ENCODE measurements around the gene RTTN. TPM values are rescaled to one million over a fixed set of nuclear protein-coding genes. Genes with fewer than 3 reads are reported as not detected.

The RTTN gene
- total and polyA plus RNA-seq, 2 experiments from 2014 or later: 7.2 to 31.0 TPM

DNA sequence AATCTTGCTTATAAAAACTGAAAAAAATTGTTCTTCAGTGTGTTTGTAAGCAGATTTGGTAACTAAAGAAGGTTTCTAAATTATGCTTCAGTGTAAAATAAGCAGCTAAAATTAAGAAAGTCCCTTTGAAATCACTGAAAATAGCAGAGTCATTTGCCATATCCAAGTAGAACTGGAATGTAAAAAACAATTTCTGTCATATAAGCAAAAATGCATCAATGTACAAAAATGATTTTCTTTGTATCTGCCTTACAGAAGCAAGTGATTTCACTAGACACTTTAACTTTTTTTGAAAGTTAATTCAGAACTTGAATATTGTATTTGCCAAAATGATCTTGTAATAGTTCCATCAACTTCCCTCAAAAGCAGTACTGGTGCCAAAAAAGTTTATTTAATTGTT is 136.1 kb downstream of the RTTN start:
- TF ChIP-seq CREB1 (CRISPR knock-in tag; IDR thresholded peaks at IDR 0.05; ENCODE audit: low read depth) (no peak), POLR2AphosphoS5 (IDR thresholded peaks at IDR 0.05; ENCODE audit: low read depth) (no peak), EZH2 (IDR thresholded peaks at IDR 0.05; ENCODE audit: low read depth, unreplicated experiment) (no peak), JUNB (IDR thresholded peaks at IDR 0.05; ENCODE audit: unreplicated experiment) (no peak), STAT1 (IDR thresholded peaks at IDR 0.05; ENCODE audit: unreplicated experiment) (no peak), ZNF331 (CRISPR knock-in tag; IDR thresholded peaks at IDR 0.05; ENCODE audit: low read depth) (no peak), EZH2phosphoT487 (IDR thresholded peaks at IDR 0.05; ENCODE audit: unreplicated experiment) (no peak)
- TF ChIP-seq, protein P1, sequence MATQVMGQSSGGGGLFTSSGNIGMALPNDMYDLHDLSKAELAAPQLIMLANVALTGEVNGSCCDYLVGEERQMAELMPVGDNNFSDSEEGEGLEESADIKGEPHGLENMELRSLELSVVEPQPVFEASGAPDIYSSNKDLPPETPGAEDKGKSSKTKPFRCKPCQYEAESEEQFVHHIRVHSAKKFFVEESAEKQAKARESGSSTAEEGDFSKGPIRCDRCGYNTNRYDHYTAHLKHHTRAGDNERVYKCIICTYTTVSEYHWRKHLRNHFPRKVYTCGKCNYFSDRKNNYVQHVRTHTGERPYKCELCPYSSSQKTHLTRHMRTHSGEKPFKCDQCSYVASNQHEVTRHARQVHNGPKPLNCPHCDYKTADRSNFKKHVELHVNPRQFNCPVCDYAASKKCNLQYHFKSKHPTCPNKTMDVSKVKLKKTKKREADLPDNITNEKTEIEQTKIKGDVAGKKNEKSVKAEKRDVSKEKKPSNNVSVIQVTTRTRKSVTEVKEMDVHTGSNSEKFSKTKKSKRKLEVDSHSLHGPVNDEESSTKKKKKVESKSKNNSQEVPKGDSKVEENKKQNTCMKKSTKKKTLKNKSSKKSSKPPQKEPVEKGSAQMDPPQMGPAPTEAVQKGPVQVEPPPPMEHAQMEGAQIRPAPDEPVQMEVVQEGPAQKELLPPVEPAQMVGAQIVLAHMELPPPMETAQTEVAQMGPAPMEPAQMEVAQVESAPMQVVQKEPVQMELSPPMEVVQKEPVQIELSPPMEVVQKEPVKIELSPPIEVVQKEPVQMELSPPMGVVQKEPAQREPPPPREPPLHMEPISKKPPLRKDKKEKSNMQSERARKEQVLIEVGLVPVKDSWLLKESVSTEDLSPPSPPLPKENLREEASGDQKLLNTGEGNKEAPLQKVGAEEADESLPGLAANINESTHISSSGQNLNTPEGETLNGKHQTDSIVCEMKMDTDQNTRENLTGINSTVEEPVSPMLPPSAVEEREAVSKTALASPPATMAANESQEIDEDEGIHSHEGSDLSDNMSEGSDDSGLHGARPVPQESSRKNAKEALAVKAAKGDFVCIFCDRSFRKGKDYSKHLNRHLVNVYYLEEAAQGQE (IDR thresholded peaks at IDR 0.05; ENCODE audit: unreplicated experiment): no peak
- Mint-ChIP-seq H3K4me3 (no peak overlapping the region), H3K36me3 (ENCODE audit: low read depth) (no peaks in the 10 kb centered on the region), H3K27me3 (ENCODE audit: insufficient read depth, low read depth, poor library complexity) (no peaks in the 10 kb centered on the region), H3K9me3 (no peaks in the 10 kb centered on the region; the same call in 2 of the 3 replicates), H3K4me1 (0 out of 3 replicates have a peak, but pooled peaks cover 3% of the 10 kb centered on the region), H3K27ac (no peak overlapping the region)
- no peaks in the 10 kb centered on the region for H4K20me1 ChIP-seq (replicated peaks; ENCODE audit: insufficient read depth)
- no peaks in the 10 kb centered on the region for H3K36me3 ChIP-seq (ENCODE audit: insufficient read depth)
- H3K4me3 ChIP-seq: no peak overlapping the region
- H3K4me1 ChIP-seq (ENCODE audit: insufficient read depth): no peaks in the 10 kb centered on the region; the same call in 1 of the 2 replicates
- no peaks in the 10 kb centered on the region for H3F3A ChIP-seq (replicated peaks; ENCODE audit: low read depth)
- H3K9me2 ChIP-seq (ENCODE audit: insufficient read depth): no peaks in the 10 kb centered on the region
- no peak overlapping the region for H3K4me2 ChIP-seq
- H3K27me3 ChIP-seq (ENCODE audit: insufficient read depth): no peaks in the 10 kb centered on the region
- DNase-seq (ENCODE audit: low spot score) (no peak), ATAC-seq (no peak)
- no peaks in the 10 kb centered on the region for H3K79me2 ChIP-seq (replicated peaks; ENCODE audit: insufficient read depth)
- H2AFZ ChIP-seq: no peak overlapping the region
- H3K27ac ChIP-seq (ENCODE audit: low read depth): no peak overlapping the region

DNA sequence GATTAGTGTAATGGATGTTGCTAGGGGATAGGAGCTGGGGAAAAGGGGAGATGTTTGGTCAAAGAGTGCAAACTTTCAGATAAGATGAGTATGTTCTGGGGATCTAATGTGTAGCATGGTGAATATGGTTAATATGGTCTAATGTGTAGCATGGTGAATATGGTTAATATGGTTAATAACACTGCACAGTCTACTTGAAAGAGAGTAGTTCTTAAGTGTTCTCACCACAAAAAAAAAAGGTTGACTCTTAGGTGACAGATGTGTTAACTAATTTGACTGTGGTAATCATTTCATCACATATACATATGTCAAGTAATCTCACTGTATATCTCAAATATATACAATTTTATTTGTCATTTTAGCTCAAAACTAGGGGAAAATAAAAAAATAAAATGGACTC is 136.5 kb downstream of the RTTN start:
- Histone ChIP-seq H3F3A (replicated peaks; ENCODE audit: low read depth) (no peaks in the 10 kb centered on the region), H4K20me1 (replicated peaks; ENCODE audit: insufficient read depth) (no peaks in the 10 kb centered on the region), H3K9me2 (ENCODE audit: insufficient read depth) (no peaks in the 10 kb centered on the region), H3K27me3 (ENCODE audit: insufficient read depth) (no peaks in the 10 kb centered on the region), H2AFZ (no peak overlapping the region), H3K4me1 (ENCODE audit: insufficient read depth) (no peaks in the 10 kb centered on the region; the same call in 1 of the 2 replicates), H3K27ac (ENCODE audit: low read depth) (no peak overlapping the region), H3K4me2 (no peak overlapping the region), H3K79me2 (replicated peaks; ENCODE audit: insufficient read depth) (no peaks in the 10 kb centered on the region), H3K36me3 (ENCODE audit: insufficient read depth) (no peaks in the 10 kb centered on the region), H3K4me3 (no peak overlapping the region)
- no peak for ATAC-seq
- Mint-ChIP-seq H3K4me3 (no peak overlapping the region), H3K27me3 (ENCODE audit: insufficient read depth, low read depth, poor library complexity) (no peaks in the 10 kb centered on the region), H3K4me1 (0 out of 3 replicates have a peak, but pooled peaks cover 3% of the 10 kb centered on the region), H3K36me3 (ENCODE audit: low read depth) (no peaks in the 10 kb centered on the region), H3K27ac (no peak overlapping the region), H3K9me3 (no peaks in the 10 kb centered on the region; the same call in 2 of the 3 replicates)
- no peak for DNase-seq (ENCODE audit: low spot score)
- no peak for TF ChIP-seq POLR2AphosphoS5 (IDR thresholded peaks at IDR 0.05; ENCODE audit: low read depth)
- TF ChIP-seq STAT1 (IDR thresholded peaks at IDR 0.05; ENCODE audit: unreplicated experiment): no peak
- TF ChIP-seq ZNF331 (CRISPR knock-in tag; IDR thresholded peaks at IDR 0.05; ENCODE audit: low read depth): no peak
- no peak for TF ChIP-seq JUNB (IDR thresholded peaks at IDR 0.05; ENCODE audit: unreplicated experiment)
- TF ChIP-seq EZH2 (IDR thresholded peaks at IDR 0.05; ENCODE audit: low read depth, unreplicated experiment): no peak
- TF ChIP-seq, protein P2, sequence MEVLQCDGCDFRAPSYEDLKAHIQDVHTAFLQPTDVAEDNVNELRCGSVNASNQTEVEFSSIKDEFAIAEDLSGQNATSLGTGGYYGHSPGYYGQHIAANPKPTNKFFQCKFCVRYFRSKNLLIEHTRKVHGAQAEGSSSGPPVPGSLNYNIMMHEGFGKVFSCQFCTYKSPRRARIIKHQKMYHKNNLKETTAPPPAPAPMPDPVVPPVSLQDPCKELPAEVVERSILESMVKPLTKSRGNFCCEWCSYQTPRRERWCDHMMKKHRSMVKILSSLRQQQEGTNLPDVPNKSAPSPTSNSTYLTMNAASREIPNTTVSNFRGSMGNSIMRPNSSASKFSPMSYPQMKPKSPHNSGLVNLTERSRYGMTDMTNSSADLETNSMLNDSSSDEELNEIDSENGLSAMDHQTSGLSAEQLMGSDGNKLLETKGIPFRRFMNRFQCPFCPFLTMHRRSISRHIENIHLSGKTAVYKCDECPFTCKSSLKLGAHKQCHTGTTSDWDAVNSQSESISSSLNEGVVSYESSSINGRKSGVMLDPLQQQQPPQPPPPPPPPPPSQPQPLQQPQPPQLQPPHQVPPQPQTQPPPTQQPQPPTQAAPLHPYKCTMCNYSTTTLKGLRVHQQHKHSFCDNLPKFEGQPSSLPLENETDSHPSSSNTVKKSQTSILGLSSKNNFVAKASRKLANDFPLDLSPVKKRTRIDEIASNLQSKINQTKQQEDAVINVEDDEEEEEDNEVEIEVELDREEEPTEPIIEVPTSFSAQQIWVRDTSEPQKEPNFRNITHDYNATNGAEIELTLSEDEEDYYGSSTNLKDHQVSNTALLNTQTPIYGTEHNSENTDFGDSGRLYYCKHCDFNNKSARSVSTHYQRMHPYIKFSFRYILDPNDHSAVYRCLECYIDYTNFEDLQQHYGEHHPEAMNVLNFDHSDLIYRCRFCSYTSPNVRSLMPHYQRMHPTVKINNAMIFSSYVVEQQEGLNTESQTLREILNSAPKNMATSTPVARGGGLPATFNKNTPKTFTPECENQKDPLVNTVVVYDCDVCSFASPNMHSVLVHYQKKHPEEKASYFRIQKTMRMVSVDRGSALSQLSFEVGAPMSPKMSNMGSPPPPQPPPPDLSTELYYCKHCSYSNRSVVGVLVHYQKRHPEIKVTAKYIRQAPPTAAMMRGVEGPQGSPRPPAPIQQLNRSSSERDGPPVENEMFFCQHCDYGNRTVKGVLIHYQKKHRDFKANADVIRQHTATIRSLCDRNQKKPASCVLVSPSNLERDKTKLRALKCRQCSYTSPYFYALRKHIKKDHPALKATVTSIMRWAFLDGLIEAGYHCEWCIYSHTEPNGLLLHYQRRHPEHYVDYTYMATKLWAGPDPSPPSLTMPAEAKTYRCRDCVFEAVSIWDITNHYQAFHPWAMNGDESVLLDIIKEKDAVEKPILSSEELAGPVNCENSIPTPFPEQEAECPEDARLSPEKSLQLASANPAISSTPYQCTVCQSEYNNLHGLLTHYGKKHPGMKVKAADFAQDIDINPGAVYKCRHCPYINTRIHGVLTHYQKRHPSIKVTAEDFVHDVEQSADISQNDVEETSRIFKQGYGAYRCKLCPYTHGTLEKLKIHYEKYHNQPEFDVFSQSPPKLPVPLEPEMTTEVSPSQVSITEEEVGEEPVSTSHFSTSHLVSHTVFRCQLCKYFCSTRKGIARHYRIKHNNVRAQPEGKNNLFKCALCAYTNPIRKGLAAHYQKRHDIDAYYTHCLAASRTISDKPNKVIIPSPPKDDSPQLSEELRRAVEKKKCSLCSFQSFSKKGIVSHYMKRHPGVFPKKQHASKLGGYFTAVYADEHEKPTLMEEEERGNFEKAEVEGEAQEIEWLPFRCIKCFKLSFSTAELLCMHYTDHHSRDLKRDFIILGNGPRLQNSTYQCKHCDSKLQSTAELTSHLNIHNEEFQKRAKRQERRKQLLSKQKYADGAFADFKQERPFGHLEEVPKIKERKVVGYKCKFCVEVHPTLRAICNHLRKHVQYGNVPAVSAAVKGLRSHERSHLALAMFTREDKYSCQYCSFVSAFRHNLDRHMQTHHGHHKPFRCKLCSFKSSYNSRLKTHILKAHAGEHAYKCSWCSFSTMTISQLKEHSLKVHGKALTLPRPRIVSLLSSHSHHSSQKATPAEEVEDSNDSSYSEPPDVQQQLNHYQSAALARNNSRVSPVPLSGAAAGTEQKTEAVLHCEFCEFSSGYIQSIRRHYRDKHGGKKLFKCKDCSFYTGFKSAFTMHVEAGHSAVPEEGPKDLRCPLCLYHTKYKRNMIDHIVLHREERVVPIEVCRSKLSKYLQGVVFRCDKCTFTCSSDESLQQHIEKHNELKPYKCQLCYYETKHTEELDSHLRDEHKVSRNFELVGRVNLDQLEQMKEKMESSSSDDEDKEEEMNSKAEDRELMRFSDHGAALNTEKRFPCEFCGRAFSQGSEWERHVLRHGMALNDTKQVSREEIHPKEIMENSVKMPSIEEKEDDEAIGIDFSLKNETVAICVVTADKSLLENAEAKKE (CRISPR knock-in tag; IDR thresholded peaks at IDR 0.05): no peak
- no peak for TF ChIP-seq NANOG (IDR thresholded peaks at IDR 0.05; ENCODE audit: borderline replicate concordance)
- no peak for TF ChIP-seq ZNF114 (CRISPR knock-in tag; IDR thresholded peaks at IDR 0.05)
- TF ChIP-seq EZH2phosphoT487 (IDR thresholded peaks at IDR 0.05; ENCODE audit: unreplicated experiment): no peak

Data from GM23338 (cell line).